ENCODE results near the gene ACAN. TPM values are rescaled to one million over a fixed set of nuclear protein-coding genes. Genes with fewer than 3 reads are reported as not detected.

The ACAN gene
- total RNA-seq, 2 experiments from 2014 or later = not detected

GRCh38 chr15:88904257-88904623 is 101.0 kb downstream of the ACAN start:
- H3K36me3 Mint-ChIP-seq (ENCODE audit: low read depth) = peaks cover 24% of the 10 kb centered on the region
- H3K4me1 Mint-ChIP-seq = peaks cover 34% of the 10 kb centered on the region
- H3K27ac Mint-ChIP-seq = peak overlapping the region; percentile 95
- POLR2A ChIA-PET = interaction anchor here (0.5 kb wide), 1 partner anchor 71 kb away, joined by 3 read pairs; no protein-coding TSS in a partner anchor
- no peak for DNase-seq
- CTCF ChIA-PET = interaction anchor here (0.9 to 3.4 kb wide), 24 partner anchors 9 to 295 kb away, joined by 3 to 45 read pairs (median 4); partner anchors contain the start of genes ABHD2, HAPLN3, ISG20 and MFGE8
- H3K4me3 Mint-ChIP-seq = peak overlapping the region; percentile 28
- no peaks in the 10 kb centered on the region for H3K27me3 Mint-ChIP-seq
- no peaks in the 10 kb centered on the region for H3K9me3 Mint-ChIP-seq

- peaks cover 34% of the 10 kb centered on the region for H3K4me1 Mint-ChIP-seq
- peak overlapping the region; percentile 95 for H3K27ac Mint-ChIP-seq
- peak; percentile 97 for DNase-seq
- CTCF ChIA-PET = interaction anchor here (0.5 to 3.4 kb wide), 31 partner anchors 8 to 373 kb away, joined by 3 to 45 read pairs (median 4); partner anchors contain the start of genes ABHD2, HAPLN3, ISG20 and MFGE8
- H3K27me3 Mint-ChIP-seq = no peaks in the 10 kb centered on the region
- no peaks in the 10 kb centered on the region for H3K9me3 Mint-ChIP-seq
- POLR2A ChIA-PET = interaction anchor here (0.5 to 0.7 kb wide), 2 partner anchors 9 to 70 kb away, joined by 3 read pairs; partner anchors contain the start of gene HAPLN3
- peak overlapping the region; percentile 28 for H3K4me3 Mint-ChIP-seq
- peaks cover 29% of the 10 kb centered on the region for H3K36me3 Mint-ChIP-seq (ENCODE audit: low read depth)
These were observed 101.5 kb downstream of the ACAN start for GRCh38 chr15:88904624-88905327.

- peaks cover 34% of the 10 kb centered on the region for H3K4me1 Mint-ChIP-seq
- CTCF ChIA-PET = interaction anchor here (0.7 to 3.4 kb wide), 16 partner anchors 10 to 292 kb away, joined by 3 to 45 read pairs (median 4); partner anchors contain the start of genes ABHD2 and HAPLN3
- no peak overlapping the region for H3K4me3 Mint-ChIP-seq
- no peaks in the 10 kb centered on the region for H3K27me3 Mint-ChIP-seq
- H3K9me3 Mint-ChIP-seq = no peaks in the 10 kb centered on the region
- peak overlapping the region; percentile 95 for H3K27ac Mint-ChIP-seq
- peaks cover 30% of the 10 kb centered on the region for H3K36me3 Mint-ChIP-seq (ENCODE audit: low read depth)
- POLR2A ChIA-PET = no interaction called here
- no peak for DNase-seq
These were observed 102.3 kb downstream of the ACAN start for GRCh38 chr15:88905576-88905975.

GRCh38 chr15:88906130-88906529 is 102.9 kb downstream of the ACAN start:
- no peak overlapping the region for H3K4me3 Mint-ChIP-seq
- ChIA-PET POLR2A (no interaction called here), CTCF (interaction anchor here (0.6 to 3.4 kb wide), 5 partner anchors 12 to 296 kb away, joined by 3 to 45 read pairs (median 3); no protein-coding TSS in a partner anchor)
- H3K36me3 Mint-ChIP-seq (ENCODE audit: low read depth) = peaks cover 29% of the 10 kb centered on the region
- peaks cover 38% of the 10 kb centered on the region for H3K4me1 Mint-ChIP-seq
- H3K27ac Mint-ChIP-seq = peak overlapping the region; percentile 72
- H3K9me3 Mint-ChIP-seq = no peaks in the 10 kb centered on the region
- no peaks in the 10 kb centered on the region for H3K27me3 Mint-ChIP-seq
- no peak for DNase-seq

- CTCF ChIA-PET = interaction anchor here (0.6 to 3.4 kb wide), 2 partner anchors 11 to 297 kb away, joined by 3 to 45 read pairs; no protein-coding TSS in a partner anchor
- Mint-ChIP-seq H3K4me1 (peaks cover 39% of the 10 kb centered on the region), H3K27me3 (no peaks in the 10 kb centered on the region), H3K27ac (peak overlapping the region; percentile 60), H3K9me3 (no peaks in the 10 kb centered on the region), H3K36me3 (ENCODE audit: low read depth) (peaks cover 29% of the 10 kb centered on the region), H3K4me3 (no peak overlapping the region)
- POLR2A ChIA-PET = no interaction called here
- no peak for DNase-seq
These were observed 103.3 kb downstream of the ACAN start for GRCh38 chr15:88906551-88906950.

GRCh38 chr15:88907111-88907510 is 103.9 kb downstream of the ACAN start:
- CTCF ChIA-PET = interaction anchor here (0.8 kb wide), 1 partner anchor 9 kb away, joined by 3 read pairs; no protein-coding TSS in a partner anchor
- DNase-seq = no peak
- POLR2A ChIA-PET = no interaction called here
- H3K9me3 Mint-ChIP-seq = no peaks in the 10 kb centered on the region
- peaks cover 29% of the 10 kb centered on the region for H3K36me3 Mint-ChIP-seq (ENCODE audit: low read depth)
- peak overlapping the region; percentile 60 for H3K27ac Mint-ChIP-seq
- no peaks in the 10 kb centered on the region for H3K27me3 Mint-ChIP-seq
- H3K4me3 Mint-ChIP-seq = no peak overlapping the region
- H3K4me1 Mint-ChIP-seq = peaks cover 44% of the 10 kb centered on the region

- H3K4me1 Mint-ChIP-seq = peaks cover 42% of the 10 kb centered on the region
These were observed 104.9 kb downstream of the ACAN start for GRCh38 chr15:88908123-88908522.

GRCh38 chr15:88908697-88909621 is 105.7 kb downstream of the ACAN start:
- H3K4me1 Mint-ChIP-seq = peaks cover 43% of the 10 kb centered on the region
- H3K36me3 Mint-ChIP-seq (ENCODE audit: low read depth) = peaks cover 26% of the 10 kb centered on the region
- peak overlapping the region; percentile 60 for H3K27ac Mint-ChIP-seq
- CTCF ChIA-PET = interaction anchor here (0.6 to 1.7 kb wide), 3 partner anchors 12 to 160 kb away, joined by 3 to 10 read pairs (median 4); partner anchors contain the start of gene HAPLN3
- no peaks in the 10 kb centered on the region for H3K27me3 Mint-ChIP-seq
- H3K9me3 Mint-ChIP-seq = no peaks in the 10 kb centered on the region
- POLR2A ChIA-PET = no interaction called here
- H3K4me3 Mint-ChIP-seq = no peak overlapping the region
- no peak for DNase-seq

More at GRCh38 chr15:88908123-88908522, 104.9 kb downstream of the ACAN start:
- POLR2A ChIA-PET = no interaction called here
- DNase-seq = no peak
- Mint-ChIP-seq H3K36me3 (ENCODE audit: low read depth) (peaks cover 29% of the 10 kb centered on the region), H3K27me3 (no peaks in the 10 kb centered on the region), H3K4me3 (no peak overlapping the region), H3K9me3 (no peaks in the 10 kb centered on the region), H3K27ac (peak overlapping the region; percentile 39)
- CTCF ChIA-PET = interaction anchor here (0.8 to 1.7 kb wide), 3 partner anchors 8 to 13 kb away, joined by 3 to 10 read pairs (median 3); partner anchors contain the start of gene HAPLN3

- Mint-ChIP-seq H3K36me3 (ENCODE audit: low read depth) (peaks cover 19% of the 10 kb centered on the region), H3K27ac (no peak overlapping the region), H3K27me3 (no peaks in the 10 kb centered on the region), H3K4me1 (peaks cover 32% of the 10 kb centered on the region), H3K9me3 (no peaks in the 10 kb centered on the region), H3K4me3 (no peak overlapping the region)
- ChIA-PET POLR2A (no interaction called here), CTCF (interaction anchor here (0.6 to 1.2 kb wide), 3 partner anchors 12 to 158 kb away, joined by 3 to 4 read pairs (median 4); no protein-coding TSS in a partner anchor)
- no peak for DNase-seq
These were observed 107.0 kb downstream of the ACAN start for GRCh38 chr15:88909956-88910831.

- peaks cover 14% of the 10 kb centered on the region for H3K36me3 Mint-ChIP-seq (ENCODE audit: low read depth)
- H3K4me1 Mint-ChIP-seq = peaks cover 21% of the 10 kb centered on the region
- H3K4me3 Mint-ChIP-seq = peak overlapping the region; percentile 91
- no peak for DNase-seq
- H3K9me3 Mint-ChIP-seq = no peaks in the 10 kb centered on the region
- no peaks in the 10 kb centered on the region for H3K27me3 Mint-ChIP-seq
- H3K27ac Mint-ChIP-seq = no peak overlapping the region
- POLR2A ChIA-PET = no interaction called here
- CTCF ChIA-PET = interaction anchor here (0.6 to 1.2 kb wide), 4 partner anchors 9 to 247 kb away, joined by 3 to 4 read pairs (median 3); no protein-coding TSS in a partner anchor
These were observed 108.5 kb downstream of the ACAN start for GRCh38 chr15:88911766-88912118.

GRCh38 chr15:88912500-88912921 is 109.3 kb downstream of the ACAN start:
- no peak for DNase-seq
- no peaks in the 10 kb centered on the region for H3K9me3 Mint-ChIP-seq
- peaks cover under 1% of the 10 kb centered on the region for H3K27me3 Mint-ChIP-seq
- peaks cover 14% of the 10 kb centered on the region for H3K36me3 Mint-ChIP-seq (ENCODE audit: low read depth)
- peak overlapping the region; percentile 91 for H3K4me3 Mint-ChIP-seq
- CTCF ChIA-PET = interaction anchor here (1.2 kb wide), 1 partner anchor 12 kb away, joined by 4 read pairs; no protein-coding TSS in a partner anchor
- POLR2A ChIA-PET = no interaction called here
- H3K4me1 Mint-ChIP-seq = peaks cover 21% of the 10 kb centered on the region
- peak overlapping the region; percentile 95 for H3K27ac Mint-ChIP-seq

Measured in activated CD4-positive, alpha-beta T cell treated with anti-CD3 and anti-CD28 coated beads, Interleukin-2, amount 10 ng/mL, durations not matched to agents 7 days and 5 days (primary cell).